ENCODE data around the gene PHF20.
"Not testable (repeated sequence)": the region's sequence is repeated elsewhere in the genome, so short reads cannot be mapped to it uniquely, and the experiment has no call there.

The PHF20 gene

GRCh38 chr20:35771689-35772562 is at the start of gene PHF20:
Gene PHF20, plus strand, starts transcription at chr20:35772015. Its CDS starts 29,508 bp downstream, at chr20:35801523.
- peak; percentile 99 to 100 for DNase-seq

GRCh38 chr20:35723275-35723639 is 48.6 kb upstream of the PHF20 start:
- not testable (repeated sequence) for DNase-seq

- DNase-seq: not testable (repeated sequence)
Observed at GRCh38 chr20:35723652-35724320, 48.0 kb upstream of the PHF20 start.

DNA sequence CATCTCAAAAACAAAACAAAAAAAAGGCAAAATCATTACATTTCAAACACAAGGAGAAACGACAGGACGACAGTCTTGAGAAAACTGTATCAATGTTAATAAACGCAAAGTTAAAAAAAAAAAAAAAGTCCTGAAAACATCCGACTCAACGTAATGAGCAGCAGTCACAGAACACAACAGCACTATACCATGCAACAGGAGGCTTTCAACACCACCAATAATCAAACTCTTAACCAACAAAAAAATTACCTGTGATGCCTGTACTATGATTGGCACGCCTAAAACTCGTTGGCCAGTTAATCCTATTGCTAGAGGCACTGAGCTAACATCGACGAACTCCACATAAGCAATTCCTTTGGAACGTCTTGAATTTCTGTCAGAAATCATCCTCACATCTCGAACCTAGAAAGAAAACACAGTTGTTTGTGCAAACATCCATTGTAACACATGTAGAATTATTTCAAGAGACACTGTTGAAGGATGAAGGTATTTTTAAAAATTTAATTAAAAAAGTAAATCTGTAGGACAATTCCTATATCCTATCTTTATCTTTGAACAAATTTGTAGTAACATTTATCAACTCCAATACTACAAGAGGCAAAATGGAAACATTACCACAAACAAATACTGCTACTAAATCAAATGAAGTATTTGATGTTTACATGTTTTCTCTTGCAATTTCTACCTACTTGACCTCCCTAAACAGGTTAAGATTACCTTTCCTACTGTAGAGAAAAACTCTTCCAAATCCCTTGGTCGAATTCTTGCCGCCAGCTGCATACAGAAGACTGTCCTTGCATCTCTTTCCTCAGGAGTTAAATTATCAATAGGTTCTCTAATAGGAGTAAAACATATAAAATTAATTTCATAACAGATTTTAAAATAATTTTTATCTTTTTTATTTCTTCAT is 47.2 kb upstream of the PHF20 start:
- DNase-seq: no peak

GRCh38 chr20:35726842-35727711 is 44.7 kb upstream of the PHF20 start:
- DNase-seq: no peak

- no peak for DNase-seq
Observed at GRCh38 chr20:35729283-35729807, 42.5 kb upstream of the PHF20 start.

DNA sequence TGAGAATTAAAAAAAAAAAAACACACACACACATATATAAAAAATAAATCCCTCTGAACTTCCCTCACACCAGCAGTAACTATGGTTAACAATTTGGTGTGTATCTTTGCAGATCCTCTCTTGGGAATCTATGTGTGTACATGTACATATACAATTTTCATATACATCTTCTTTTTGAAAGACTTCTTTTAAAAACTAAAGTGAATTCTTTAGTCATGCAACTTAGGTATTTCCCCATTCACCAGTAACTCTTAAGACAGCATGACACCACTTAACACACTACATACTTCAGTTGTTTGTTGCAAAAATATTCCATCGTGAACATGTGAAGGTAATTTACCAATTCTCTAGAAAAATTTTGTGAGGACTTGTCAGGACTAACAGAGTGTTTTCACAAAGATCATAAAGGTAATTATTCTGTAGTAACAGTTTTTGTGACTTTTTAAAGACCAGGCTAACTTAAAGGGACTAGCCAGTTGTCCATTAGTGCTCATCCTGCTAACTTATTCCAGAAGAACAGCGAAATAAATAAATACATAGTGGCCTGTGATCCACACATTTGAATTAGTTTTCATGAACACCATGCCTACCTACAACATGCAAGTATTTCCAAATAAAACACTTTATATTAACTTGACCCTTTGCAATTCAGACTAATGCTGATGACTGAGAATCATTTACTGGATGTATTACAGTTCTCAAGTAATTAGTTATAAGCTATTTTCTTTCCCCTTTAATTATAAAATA is 41.8 kb upstream of the PHF20 start:
- no peak for DNase-seq

- no peak for DNase-seq
Observed at GRCh38 chr20:35730583-35731468, 41.0 kb upstream of the PHF20 start.

- no peak for DNase-seq
Observed at GRCh38 chr20:35731469-35731788, 40.4 kb upstream of the PHF20 start.

GRCh38 chr20:35731862-35732643 is 39.8 kb upstream of the PHF20 start:
- no peak for DNase-seq

DNA sequence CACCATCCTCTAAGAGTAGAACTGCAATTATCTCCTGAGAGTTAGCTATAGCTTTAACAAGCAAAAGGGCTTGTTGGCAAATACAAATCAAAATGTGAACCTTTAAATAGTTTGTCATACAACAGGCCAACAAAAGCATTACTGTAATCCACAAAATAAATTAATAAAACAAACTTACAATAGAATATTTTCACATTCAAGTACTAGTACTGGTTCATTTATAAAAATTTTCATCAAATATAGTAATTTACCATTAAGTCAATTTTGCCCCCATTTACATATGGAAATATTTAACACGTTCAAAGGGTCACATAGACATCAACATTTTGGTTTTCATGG is 39.2 kb upstream of the PHF20 start:
- DNase-seq: no peak

GRCh38 chr20:35734374-35734773 is 37.4 kb upstream of the PHF20 start:
- DNase-seq: peak in 1 of 2 donors; percentile 2

GRCh38 chr20:35734777-35735649 is 36.8 kb upstream of the PHF20 start:
- DNase-seq: peak in 1 of 2 donors; percentile 11

DNA sequence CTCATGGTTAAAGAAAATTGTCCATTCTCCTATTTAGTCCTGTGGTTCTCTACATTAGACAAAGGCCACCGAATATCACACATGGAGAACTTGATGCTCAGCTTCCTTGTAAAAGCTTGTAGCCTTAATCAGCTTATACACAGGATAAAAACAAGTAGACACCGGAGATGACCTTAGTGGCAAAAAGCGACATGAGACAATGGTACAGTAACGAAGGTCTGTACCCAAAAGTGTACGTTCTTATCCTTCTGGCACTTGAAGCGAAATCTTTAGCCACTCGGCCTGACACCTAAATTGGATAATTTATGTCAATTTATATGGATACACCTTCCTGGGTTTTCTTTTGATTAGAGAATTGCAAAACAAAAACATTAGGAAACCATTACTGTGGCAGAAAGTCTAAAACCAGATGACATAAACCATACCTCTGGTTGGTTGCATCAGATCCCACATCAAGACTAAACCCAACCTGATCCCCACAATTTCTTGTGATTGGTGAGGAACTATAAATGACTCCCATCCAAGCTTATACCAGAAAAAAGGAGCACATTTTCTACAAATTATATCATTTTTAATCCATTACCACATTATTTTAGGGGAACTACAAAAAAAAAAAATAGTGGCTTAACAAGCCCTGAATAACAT is 35.9 kb upstream of the PHF20 start:
- DNase-seq: peak in 1 of 2 donors; percentile 8

DNA sequence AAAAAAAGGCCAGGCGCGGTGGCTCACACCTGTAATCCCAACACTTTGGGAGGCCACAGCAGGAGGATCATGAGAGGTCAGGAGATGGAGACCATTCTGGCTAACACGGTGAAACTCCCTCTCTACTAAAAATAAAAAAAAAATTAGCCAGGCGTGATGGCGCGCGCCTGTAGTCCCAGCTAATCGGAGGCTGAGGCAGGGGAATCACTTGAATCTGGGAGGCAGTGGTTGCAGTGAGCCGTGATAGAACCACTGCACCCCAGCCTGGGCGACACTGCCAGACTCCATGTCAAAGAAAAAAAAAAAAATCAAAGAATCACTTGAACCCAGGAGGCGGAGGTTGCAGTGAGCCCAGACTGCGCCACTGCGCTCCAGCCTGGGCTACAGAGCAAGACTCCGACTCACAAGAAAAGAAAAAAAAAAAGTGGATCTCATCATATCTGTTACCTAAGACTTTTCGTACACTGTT is 33.9 kb upstream of the PHF20 start:
- DNase-seq: no peak

GRCh38 chr20:35738410-35739179 is 33.2 kb upstream of the PHF20 start:
- DNase-seq: no peak

All from CD4-positive, alpha-beta T cell treated with Interferon alpha-2 for 1 hour (primary cell).